GM21528 (cell line): ENCODE results near the gene ZNF319.

Experiments
- ATAC-seq: cut with Tn5 transposase; IDR thresholded peaks from one replicate; pipeline ENCODE4 v1.9.1; 2021; ENCODE audit warnings: mild to moderate bottlenecking, moderate library complexity; ENCODE audit not compliant: unreplicated experiment, low FRiP score

ZNF319 gene

GRCh38 chr16:57999366-57999970 is 1.0 kb downstream of the ZNF319 start:
- ATAC-seq = no peak

DNA sequence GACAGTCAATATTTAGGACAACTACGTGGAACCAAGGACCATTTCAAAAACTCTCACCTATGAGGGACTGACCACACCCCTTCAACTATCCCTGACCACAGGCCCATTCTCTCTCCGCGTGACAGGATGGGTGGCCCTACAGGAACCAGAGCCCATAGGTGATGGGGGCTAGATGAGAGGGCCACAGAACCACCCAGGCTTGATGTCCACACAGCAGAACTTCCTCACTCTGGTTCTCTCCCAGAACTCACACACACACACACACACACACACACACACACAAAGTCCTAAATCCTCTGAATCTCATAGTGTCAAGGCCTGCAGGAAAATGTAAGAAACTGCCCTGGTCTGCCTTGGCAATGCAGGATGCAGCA is 1.5 kb downstream of the ZNF319 start:
- ATAC-seq = no peak

GRCh38 chr16:57998486-57998885 is 2.0 kb downstream of the ZNF319 start:
- no peak for ATAC-seq

DNA sequence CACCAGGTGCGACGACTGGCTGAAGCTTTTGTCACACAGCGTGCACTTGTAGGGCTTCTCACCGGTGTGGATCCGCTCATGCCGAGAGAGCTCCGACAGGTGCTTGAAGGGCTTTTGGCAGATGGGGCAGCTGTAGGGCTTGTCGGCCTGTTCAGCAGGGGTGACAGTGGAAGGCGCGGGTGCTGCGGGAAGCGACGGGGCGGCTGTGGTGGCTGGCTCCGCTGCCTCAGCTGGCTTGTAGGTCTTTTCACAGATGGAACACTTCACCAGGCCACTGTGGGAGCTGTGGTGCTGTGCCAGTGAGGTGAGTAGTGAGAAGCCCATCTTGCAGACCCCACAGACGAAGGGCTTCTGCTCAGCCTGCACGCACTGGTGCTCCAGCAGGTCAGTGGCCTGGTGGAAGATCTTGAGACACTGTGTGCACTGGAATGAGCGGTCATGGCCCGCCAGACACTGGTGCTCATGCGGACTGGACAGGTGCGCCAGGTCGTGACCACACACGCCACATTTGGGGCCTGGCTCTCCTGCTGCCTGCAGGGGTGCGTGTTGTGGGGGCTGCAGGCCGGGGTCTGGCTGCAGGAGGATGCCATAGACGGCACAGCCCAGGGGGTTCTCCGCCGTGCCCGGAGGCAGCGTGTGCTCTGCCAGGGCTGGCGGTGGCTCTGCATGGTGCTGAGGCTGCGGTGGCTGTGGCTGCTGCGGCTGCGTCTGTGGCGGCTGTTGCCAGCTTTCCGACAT is 2.8 kb downstream of the ZNF319 start:
- no peak for ATAC-seq

DNA sequence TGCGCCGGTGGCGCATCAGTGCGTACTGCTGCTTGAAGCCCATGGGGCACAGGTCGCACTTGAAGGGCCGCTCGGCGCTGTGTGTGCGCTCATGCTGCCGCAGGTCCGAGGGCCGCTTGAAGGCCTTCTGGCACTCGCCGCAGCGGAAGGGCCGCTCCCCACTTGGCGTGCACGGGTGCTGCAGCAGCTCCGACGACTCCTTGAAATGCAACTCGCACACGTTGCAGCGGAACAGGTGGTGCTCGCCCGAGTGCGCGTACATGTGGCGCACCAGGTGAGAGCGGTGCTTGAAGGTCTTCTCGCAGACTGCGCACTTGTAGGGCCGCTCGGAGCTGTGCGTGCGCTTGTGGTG is 3.3 kb downstream of the ZNF319 start:
- no peak for ATAC-seq

GRCh38 chr16:57996406-57997175 is 3.9 kb downstream of the ZNF319 start:
- no peak for ATAC-seq

DNA sequence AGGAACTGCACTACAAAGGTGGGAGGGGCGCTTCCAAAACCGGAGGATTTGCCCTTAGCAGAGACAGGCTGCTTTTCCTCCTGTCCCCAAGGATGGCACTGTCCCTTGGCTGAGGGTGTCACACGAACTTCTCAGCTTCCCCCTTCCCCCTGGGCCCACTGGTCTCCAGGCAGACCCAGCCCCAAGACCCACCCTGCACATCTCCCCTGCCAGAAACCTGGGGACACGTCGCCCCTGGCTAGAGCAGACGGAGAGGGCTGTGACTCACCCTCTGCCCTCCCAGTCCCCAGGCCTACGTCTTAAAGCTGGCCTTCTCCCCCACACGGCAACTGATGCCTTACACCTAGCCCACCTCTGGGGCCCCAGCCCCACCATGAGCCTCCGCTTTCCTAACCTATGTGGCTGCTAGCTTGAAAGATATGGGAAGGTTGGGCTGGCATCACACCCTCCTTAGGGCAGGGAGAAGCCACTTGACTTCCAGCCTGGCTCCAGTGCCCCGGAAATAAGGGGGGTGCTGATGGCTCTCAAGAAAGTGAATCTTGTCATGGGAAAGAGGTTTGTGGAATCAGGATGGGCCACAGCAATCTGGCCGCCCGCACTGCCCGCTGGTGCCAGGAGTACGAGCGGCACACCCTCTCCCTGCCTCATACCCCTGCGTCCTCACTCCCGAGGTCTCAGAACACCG is 4.6 kb downstream of the ZNF319 start:
- ATAC-seq = no peak

GRCh38 chr16:57994778-57995177 is 5.7 kb downstream of the ZNF319 start:
- ATAC-seq = no peak

DNA sequence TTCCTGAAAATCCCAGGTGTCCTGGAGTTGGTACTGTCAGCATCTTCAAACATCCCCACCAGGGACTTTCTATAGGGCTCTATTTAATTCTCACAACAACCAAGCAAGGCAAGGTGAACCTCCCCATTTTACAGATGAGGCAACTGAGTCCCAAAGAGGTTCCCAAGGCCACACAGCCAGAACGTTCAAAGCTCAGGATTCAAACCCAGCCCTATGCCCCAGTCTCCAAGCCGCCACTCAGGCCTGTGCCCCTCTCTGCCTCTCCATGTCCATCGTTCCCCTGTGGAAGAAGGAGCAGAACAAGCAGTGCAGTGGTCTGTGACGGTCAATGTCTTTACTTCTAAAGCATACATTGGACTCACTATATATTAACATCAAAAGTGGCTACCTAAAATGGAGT is 6.1 kb downstream of the ZNF319 start:
- no peak for ATAC-seq

- no peak for ATAC-seq
These were observed 6.6 kb downstream of the ZNF319 start for GRCh38 chr16:57993897-57994296.

GRCh38 chr16:57993438-57993837 is 7.0 kb downstream of the ZNF319 start:
- no peak for ATAC-seq

GRCh38 chr16:57992084-57992483 is 8.4 kb downstream of the ZNF319 start:
- ATAC-seq = no peak

DNA sequence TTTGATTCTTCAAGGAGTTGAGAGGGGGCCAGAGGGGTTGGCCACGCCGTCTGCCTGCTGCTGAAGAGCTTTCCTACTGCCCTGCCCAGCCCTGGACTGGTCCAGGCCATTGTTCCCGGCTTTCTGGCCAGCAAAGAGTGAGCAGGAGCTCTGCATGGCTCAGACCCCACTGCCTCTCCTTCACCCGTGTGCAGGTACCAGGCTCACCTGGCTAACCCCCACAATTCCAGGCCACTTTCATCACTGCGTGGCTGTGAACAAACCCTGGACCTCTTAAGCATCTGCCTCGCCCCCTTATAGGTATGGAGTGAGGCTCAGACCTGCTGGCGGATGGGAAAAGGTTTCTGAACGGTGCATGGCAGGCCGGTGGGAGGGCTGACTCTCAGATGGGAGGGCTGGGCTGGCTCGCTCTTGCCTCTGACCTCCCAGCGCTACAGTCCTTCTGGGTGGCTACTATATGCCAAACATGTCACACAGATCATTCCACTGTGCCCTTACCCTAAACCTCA is 8.9 kb downstream of the ZNF319 start:
- no peak for ATAC-seq

DNA sequence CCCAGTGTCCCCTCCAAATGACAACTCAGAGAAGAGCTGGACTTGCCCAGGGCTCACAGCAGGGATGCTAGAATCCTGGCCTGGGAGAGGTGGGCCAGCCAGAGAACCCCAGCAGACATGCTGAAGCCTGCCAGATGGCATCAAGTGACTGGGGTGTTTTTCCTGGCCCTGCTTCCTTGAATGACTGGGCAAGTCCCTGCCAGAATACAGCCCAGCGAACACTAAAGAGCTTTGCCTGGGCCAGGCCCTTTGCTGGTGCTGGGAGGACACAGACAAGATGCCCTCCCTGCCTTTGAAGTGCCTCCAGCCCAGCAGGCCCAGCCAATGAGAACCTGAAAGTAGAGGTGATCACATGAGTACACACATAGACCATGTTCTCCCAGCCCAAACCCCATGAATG is 11.5 kb downstream of the ZNF319 start:
- ATAC-seq = no peak

- ATAC-seq = no peak
These were observed 12.9 kb downstream of the ZNF319 start for GRCh38 chr16:57987441-57988177.

DNA sequence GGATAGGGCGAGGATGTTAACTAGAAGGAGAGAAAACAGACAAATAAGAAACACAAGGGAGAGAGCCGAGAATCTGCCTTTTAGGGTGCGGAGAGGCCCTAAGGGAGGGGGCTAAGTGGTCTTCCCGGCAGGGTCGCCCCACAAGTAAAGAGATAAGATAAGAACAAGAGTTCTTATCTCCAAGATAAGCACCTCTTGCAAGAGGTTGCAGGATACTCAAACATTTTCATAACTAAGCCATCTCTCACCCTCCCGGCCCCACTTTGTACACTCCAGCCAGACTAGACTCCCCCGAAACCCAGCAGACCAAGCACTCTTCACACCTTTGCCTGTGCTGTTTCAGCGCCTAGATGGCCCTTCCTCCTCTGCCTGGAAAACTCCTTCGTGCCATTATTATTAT is 14.3 kb downstream of the ZNF319 start:
- ATAC-seq = no peak

GRCh38 chr16:57985204-57986181 is 15.0 kb downstream of the ZNF319 start:
- ATAC-seq = no peak

GRCh38 chr16:57984443-57985203 is 15.8 kb downstream of the ZNF319 start:
- peak; percentile 73 for ATAC-seq
